HG02870 (cell line): ENCODE data around the gene GNAI1.

ENCODE experiments used
- ATAC-seq: cut with Tn5 transposase; IDR thresholded peaks from one replicate; pipeline ENCODE4 v1.9.1; 2021; ENCODE audit warnings: mild to moderate bottlenecking, moderate library complexity; ENCODE audit not compliant: unreplicated experiment

Gene GNAI1

DNA sequence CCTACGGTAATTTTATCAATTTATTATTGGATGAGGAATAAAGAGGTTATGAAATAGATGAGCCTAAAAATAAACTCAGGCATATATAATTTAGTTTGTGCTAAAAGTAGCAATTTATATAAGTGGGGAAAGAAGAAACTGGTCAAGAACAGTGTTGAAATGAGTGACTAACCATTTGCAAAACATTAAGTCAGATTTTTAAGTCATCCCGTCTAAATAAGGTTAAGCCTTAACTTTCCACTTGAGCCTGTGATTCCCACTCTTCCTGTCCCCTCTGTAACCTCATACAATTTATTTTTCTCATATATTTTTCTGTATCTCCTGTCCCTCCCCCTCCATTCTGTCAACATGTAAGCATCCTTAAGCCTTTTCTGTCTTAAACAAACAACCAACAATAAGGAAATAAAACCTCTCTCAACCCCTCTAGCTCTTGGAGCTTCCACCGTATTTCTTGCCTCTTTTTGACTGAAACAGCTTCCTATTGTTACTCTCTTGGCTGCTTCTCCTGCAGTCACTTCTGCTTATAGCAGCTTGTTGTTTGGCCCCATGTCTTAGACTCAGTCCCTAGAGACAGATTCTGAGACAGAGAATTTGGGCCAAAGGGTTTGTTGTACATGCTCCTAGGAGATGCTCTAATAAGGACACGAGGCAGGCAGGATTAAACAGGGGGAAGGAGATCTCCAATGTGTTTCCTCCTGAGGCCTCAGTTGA is 109.7 kb downstream of the GNAI1 start:
- ATAC-seq = no peak

DNA sequence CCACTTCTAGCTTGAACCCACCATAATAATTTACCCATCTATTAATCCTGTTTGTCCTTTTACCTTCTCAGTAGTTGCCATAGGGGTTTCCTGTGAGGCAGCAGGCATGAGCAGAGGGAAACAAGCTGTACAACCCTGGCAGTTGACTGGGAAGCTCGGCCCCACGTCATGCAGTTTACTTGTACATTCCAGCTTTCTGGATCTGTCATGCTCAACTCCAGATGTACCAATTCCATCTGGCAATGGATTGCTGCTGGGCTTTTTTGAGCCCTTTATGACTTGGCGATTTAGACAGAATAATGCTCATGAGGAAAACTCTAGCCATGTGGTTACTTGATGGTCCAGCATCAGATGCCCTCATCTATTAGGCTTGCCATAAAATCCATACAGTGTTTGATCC is 112.5 kb downstream of the GNAI1 start:
- ATAC-seq = no peak

DNA sequence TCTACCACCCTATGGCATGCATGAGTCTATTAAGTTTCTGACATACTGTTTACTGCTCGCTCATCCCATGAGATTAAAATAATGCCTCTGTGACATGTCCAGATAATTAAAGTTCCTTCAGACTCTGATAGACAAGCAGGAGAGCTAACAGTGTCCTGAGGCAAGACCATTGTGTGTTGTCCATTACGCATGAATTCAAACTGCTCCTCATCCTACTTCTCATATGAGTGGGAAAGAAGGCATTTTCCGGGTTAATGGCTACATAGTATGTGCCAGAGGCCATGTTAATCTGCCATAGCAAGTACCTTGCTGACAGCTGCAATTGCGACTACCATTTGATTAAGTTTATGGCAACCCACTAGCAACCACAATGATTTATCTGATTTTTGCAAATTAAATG is 113.3 kb downstream of the GNAI1 start:
- no peak for ATAC-seq

DNA sequence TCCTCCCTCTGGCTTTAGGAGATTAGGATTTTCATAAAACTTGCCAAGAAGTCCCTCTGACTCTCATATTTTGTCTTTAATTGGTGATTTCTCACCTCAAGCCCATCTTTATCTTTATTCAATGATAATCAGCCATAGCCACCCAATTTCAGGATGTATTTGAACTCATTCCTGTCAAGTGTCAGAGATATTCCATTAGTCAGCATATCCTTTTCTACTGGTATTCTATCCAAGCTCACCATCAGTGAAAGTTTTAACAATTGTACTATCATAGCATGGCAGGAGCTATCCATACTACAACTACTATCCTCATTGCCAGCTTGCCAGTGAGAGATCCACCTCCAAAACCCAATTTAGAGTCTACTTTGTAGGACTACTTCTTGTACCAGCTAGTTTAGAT is 114.6 kb downstream of the GNAI1 start:
- ATAC-seq = no peak

DNA sequence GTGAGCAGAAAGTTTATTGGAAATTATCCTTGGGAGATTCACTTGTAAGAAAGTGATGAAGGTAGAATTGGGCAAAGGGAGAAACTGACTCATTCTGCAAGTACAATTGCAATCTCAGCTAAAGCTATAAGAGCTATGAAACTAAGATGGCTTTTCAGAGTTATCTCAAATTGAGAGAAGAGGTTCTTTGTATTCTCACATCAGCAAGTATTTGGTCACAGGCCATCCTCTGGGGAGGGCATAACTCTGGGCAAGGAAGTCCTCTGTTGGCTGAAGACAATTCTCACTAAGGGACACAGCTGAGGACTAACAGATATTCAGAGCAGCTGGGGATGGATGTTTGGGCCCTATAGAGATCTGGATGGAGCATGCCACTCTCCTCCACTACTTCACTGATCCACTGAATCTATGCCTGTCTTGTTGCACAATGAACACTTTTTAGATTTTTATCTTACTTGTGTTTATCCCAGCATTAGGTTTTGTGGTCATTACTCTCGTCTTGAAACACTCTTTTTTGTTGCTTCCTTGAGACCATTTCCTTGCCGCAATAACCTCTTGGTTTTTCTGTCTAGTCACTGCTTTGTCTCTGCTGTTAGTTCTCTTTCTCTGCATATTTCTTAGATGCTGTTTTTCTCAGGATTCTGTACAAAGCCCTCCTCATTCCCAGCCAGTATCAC is 115.1 kb downstream of the GNAI1 start:
- ATAC-seq = no peak

DNA sequence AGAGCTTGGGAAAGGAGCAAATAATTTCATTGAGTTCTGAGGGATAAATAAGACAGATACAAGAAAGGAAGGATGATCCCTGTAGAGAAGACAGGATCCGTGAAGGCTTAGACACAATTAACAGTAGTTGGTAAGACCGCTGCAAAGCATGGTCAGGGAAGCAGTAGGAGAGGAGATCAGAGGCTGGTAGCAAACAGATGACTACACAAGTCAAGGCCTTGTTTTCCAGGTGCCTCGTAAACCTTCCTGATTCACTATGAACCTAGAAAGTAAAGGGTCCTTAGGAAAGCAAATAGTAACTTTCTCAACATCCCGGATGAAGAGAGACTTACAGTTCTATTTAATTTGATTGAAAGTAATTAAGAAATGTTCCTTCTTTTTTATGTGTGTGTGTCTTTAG is 118.6 kb downstream of the GNAI1 start:
- no peak for ATAC-seq

DNA sequence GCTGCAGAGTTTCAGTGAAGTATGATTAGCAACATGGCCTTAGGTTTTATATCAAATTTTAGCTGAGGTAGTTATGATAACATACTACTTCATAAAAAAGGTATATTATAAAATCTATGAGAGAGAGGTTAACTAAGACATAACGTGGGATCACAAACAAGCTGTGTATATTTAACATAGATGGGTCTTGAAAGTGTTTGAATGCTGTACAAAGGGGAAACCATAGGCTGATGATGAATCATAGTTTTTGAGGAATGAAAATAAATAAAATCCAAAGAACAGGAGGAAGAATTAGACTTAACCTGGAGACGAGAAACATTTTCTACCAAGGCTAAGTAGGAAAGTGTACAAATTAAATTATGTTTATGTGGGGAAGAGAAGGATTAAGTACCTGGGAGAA is 119.0 kb downstream of the GNAI1 start:
- no peak for ATAC-seq

DNA sequence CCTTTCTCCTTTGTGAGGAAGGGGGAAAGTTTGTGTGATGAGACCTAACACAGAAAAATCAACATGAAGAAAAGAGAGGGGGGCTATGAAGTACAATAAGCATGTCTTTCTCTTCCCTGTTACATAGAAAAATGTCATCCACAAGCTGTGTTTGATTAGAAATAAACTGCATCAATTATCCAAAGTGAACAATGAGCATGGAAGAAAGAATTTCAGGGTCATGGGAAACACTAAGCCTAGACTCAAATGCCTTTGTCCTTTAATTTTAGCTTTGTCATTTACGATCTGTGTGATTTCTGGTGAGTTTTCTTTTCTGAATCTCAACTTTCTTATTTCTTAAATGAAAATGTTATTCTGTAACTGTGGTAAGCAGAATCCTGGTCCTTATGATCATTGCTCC is 121.0 kb downstream of the GNAI1 start:
- no peak for ATAC-seq

DNA sequence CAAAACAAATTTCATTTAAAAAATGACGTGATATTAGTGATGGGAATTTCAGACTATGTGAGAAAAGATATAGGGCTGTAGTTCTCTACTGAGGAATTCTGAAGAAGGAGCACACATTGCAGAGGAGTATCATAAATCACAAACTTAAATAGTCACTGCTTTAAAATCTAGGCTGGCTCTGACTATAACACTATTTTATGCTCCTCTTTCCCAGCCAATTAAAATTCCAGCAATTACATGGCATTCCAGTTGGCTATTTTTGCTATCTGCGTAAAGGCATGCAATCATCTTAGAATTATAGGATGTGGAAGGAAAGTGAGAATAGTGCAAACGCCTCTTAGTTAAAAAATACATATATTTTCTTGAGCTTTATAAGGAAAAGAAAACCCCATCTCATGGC is 123.1 kb downstream of the GNAI1 start:
- no peak for ATAC-seq

DNA sequence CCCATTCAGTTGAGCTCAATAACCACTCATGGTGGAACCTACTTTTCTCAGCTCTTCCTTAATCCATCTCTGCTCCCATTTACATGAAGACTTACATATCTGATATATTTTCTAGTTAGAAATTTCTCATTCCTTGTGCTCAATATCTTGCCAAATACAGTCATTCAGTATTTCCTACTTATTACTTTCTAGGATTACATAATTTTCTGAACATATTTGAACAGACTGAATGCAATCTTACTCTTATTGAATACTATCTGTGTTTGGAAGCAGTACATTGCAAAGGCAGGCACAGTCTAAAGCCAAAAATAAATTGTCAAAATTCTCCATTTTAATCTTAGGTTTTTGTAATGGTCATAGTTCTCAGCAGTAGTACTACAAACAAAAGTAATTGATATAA is 126.0 kb downstream of the GNAI1 start:
- ATAC-seq = no peak

DNA sequence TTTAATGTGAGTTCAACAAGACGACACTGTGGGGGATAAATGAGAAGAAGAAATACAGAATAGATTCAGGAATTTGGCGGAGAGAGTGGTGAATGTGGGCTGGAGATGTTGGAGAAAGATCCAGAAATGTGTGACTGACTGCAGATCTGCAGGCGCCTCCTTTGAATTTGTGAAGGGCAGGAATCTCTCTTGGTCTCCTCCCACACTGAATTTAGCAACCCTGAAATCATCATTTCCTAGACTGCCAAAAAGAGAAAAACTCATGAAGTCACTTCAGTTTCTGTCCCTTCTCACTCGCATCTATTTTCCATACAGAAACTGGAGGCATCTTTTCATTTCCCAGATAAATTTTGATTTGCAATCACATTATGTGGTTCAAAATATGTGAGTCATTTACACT is 128.7 kb downstream of the GNAI1 start:
- no peak for ATAC-seq

DNA sequence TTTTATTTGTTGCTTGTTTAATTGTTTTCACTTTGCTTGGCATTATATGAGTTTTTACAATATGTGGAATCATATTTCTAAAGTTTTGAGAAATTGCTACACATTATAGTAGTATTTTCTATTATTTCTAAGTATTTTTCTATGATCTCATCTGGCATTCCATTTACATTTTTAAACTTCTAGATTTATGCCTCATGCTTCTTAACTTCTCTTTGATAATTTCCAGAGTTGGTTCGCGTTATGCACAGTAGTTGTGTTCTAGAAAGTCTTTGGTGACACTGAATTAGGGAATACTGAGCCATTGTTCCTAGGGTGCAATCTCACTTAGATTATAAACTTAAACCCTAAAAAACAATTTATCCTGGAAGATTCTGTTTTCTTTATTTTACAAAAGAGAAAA is 129.2 kb downstream of the GNAI1 start:
- ATAC-seq = no peak

DNA sequence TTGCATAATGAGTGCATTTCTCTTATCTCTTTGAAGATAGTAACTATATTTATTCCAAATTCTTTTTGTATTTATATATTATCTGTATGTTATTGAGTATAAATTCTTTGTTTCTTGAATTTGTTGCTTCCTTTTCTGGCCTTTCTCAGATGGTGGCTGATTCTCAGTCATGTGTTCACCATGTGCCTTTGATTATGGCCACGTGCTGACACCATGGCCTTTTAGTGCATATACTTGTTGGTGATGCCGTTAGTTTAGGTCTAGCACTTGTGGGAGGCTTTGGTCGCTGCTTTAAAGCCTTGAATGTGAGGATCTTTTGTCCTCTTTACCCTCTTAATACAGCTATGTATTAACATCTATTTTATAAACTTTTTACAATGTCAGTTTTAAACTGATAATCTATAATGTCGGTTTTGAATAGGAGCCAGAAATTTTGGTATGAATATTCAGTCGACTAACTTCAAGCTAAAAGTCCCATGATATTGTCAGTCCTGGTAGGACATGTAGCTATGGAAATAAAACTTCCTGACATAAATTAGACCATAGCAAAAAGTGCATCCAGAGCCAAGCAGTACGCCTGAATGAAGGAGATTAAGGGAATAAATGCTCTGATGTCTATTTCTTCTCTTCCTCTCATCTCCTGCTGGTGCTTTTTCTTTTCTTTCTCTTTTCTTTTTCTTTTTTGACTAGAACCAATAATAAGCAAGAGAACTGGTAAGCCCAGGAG is 130.3 kb downstream of the GNAI1 start:
- no peak for ATAC-seq

DNA sequence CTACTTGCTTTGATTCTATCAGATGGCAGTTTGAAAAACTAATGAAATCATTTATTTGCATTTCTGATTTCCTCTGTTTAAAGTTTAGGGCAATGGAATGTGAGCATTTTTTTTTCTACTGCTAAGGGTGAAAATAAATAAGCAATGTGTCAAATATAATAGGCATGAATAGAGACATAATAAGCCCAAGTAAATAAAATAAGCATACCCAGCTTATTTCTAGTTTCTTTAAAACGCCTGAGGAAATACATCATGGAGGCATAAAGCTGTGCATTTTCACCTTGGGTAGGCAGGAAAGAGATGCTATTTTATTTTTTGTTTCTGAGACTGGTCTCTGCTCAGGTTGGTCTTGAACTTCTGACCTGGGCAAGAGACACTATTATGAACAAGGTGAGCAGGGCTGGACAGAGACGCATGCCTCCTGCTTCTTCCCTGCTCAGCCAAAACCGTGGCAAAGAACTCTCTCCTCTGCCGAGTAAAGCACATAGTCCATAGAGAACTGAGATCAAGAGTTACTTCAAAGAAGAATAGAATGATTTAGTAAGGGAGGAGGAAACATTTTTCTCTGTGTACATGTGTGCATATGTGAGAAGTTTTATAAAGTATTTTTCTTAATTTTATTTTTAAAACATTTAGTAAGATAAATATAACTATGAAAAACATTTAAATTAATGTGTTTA is 138.1 kb downstream of the GNAI1 start:
- ATAC-seq = no peak

DNA sequence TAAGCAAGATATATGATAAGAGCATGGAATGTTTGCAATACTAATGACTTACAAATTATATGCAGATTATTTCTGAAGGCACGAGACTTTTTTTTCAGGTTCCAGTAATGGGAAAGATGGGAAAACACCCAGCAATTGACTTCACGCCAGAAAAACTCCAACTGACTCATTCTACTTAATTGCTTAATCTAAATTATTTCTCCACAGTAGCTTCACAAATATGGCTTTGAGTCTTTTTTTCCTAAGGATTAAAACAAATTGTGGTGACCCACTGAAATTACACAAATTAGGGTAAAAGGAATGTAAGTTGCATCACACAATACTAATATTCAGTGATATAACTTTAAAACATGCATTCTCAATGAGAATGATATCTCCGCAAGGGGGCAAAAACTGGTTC is 138.7 kb downstream of the GNAI1 start:
- no peak for ATAC-seq

DNA sequence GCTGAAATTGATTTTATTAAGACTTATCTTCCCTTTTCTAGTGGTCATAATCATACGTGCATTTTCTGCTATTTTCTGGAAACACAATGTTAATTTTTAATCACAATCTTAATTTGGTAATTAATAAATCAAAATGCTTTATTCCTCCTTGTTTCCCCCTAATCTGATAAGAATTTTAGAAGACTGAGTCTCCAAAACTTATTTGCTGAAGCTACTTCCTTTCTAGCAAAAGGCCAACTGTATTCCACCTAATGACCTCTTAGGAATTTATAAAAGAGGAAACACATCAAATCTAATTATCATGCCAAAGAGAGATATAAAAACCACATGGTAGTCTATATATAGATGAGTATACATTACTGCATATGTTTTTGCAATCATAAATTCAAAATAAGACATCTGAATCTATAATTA is 140.6 kb downstream of the GNAI1 start:
- no peak for ATAC-seq
